Hepatocyte (in vitro differentiated cells): ENCODE data around the gene ZNF334.

ENCODE experiments used
- EZH2 ChIP-seq: fragments of 200-600 bp; sonication (generic); IDR thresholded peaks from 2 replicates; pipeline ENCODE4 v1.6.1; 2016; ENCODE audit warnings: antibody characterized with exemption, mild to moderate bottlenecking, borderline replicate concordance
- TF ChIP-seq, protein P1 (sequence below): fragments of 200-600 bp; sonication (generic); IDR thresholded peaks from 2 replicates; pipeline ENCODE4 v1.5.1; 2016; ENCODE audit warnings: antibody characterized with exemption, mild to moderate bottlenecking; ENCODE audit not compliant: poor library complexity

DNA sequence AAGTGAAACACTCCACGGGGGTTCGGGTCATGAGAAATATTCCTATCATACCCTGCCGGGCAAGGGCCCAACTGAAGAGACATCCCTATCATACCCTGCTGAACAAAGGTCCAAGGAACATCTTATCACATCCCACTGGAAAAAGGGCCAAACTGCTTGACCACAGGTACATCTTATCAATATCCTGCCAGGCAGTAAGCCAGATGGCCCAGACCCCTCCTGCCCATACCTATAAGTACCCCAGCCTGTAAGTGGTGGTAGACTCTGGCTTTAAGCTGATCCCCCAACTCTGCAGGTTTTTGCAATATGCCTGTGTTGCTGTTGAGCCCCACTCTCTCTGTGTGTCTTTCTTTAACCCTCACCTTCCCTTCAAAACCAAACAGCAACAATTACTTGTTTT lies 51.6 kb downstream of the ZNF334 start:
- TF ChIP-seq, protein P1, sequence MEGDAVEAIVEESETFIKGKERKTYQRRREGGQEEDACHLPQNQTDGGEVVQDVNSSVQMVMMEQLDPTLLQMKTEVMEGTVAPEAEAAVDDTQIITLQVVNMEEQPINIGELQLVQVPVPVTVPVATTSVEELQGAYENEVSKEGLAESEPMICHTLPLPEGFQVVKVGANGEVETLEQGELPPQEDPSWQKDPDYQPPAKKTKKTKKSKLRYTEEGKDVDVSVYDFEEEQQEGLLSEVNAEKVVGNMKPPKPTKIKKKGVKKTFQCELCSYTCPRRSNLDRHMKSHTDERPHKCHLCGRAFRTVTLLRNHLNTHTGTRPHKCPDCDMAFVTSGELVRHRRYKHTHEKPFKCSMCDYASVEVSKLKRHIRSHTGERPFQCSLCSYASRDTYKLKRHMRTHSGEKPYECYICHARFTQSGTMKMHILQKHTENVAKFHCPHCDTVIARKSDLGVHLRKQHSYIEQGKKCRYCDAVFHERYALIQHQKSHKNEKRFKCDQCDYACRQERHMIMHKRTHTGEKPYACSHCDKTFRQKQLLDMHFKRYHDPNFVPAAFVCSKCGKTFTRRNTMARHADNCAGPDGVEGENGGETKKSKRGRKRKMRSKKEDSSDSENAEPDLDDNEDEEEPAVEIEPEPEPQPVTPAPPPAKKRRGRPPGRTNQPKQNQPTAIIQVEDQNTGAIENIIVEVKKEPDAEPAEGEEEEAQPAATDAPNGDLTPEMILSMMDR, result no peak
- TF ChIP-seq EZH2, result no peak
